Gastroesophageal sphincter (tissue), 4 donors: ENCODE data around the gene RPL19. TPM values are rescaled to one million over a fixed set of nuclear protein-coding genes. Genes with fewer than 3 reads are reported as not detected.

Experiments used
- ATAC-seq: fragments of 150-250 bp; one replicate; pipeline ENCODE4 v1.9.1; 2016; ENCODE audit warnings: mild to moderate bottlenecking, moderate library complexity
- H3K27ac ChIP-seq, 4 donors: fragments of 200-600 bp; sonication (generic) in 3 of 4; 1 replicate in 3 of 4; 2 replicates in 1 of 4; pipeline ENCODE4 v1.5.1; 2016 to 2019
- H3K27me3 ChIP-seq: fragments of 200-600 bp; sonication (generic); one replicate; pipeline ENCODE4 v1.5.1; 2019
- H3K36me3 ChIP-seq, 2 donors: fragments of 200-600 bp; sonication (generic); one replicate each; pipeline ENCODE4 v1.5.1; 2019; ENCODE audit warnings: control low read depth in 1 of 2
- H3K4me1 ChIP-seq, 3 donors: fragments of 200-600 bp; sonication (generic); 1 replicate in 2 of 3; 2 replicates in 1 of 3; pipeline ENCODE4 v1.5.1; 2016 to 2019; ENCODE audit warnings: control low read depth in 2 of 3
- H3K4me3 ChIP-seq, 2 donors: fragments of 200-600 bp; sonication (generic); one replicate each; pipeline ENCODE4 v1.5.1; 2019; ENCODE audit warnings: mild to moderate bottlenecking in 1 of 2, moderate library complexity in 1 of 2
- H3K9me3 ChIP-seq, 3 donors: fragments of 200-600 bp; sonication (generic); one replicate each; pipeline ENCODE4 v1.5.1; 2017 to 2019; ENCODE audit warnings: control low read depth in 2 of 3
- CTCF ChIP-seq, 4 experiments: fragments of 200-600 bp in 2 of 4; fragments of 450-650 bp in 2 of 4; sonication (generic) in 1 of 4; IDR thresholded peaks; one replicate each; pipeline ENCODE4 v1.5.1; 2017 to 2019; ENCODE audit warnings: antibody characterized with exemption in 4 of 4, mild to moderate bottlenecking in 2 of 4, moderate library complexity in 2 of 4
- EP300 ChIP-seq: sonication (generic); formaldehyde crosslinking; IDR thresholded peaks from one replicate; pipeline ENCODE4 v1.6.1; 2017; ENCODE audit warnings: antibody characterized with exemption, mild to moderate bottlenecking
- POLR2A ChIP-seq, 2 donors: fragments of 450-650 bp; IDR thresholded peaks; one replicate each; pipeline ENCODE4 v1.6.1; 2017; ENCODE audit warnings: antibody characterized with exemption in 2 of 2, mild to moderate bottlenecking in 2 of 2, moderate library complexity in 1 of 2
- POLR2AphosphoS5 ChIP-seq: sonication (generic); formaldehyde crosslinking; IDR thresholded peaks from one replicate; pipeline ENCODE4 v1.6.1; 2017; ENCODE audit warnings: antibody characterized with exemption
- WGBS, 2 donors: methylation state at CpG; one replicate each; pipeline ENCODE4 v1.1.5; 2018; ENCODE audit warnings: low coverage in 1 of 2; 5-methylcytosine and 5-hydroxymethylcytosine counted together
- total RNA-seq, 4 donors: library from RNA; depleted of rRNA; stranded (reverse); fragments of >200 nt; gene quantifications; one replicate each; pipeline ENCODE4 v1.1.0, GENCODE V29; 2016

The RPL19 gene
- total RNA-seq, 4 donors from 2014 or later = 1,562 to 3,160 (median 2,477) TPM

GRCh38 chr17:39195568-39196160 lies 4.4 kb upstream of the RPL19 start:
- H3K4me1 ChIP-seq = peaks cover 0 to 62% (median 15%) of the 10 kb centered on the region in 3 donors
- TF ChIP-seq POLR2AphosphoS5 = no peak
- TF ChIP-seq EP300 = no peak
- peaks cover 0 to 38% of the 10 kb centered on the region in 2 donors for H3K36me3 ChIP-seq
- no peak for ATAC-seq
- WGBS, 2 donors = 50 to 54% methylated on average over 2 to 6 of the region's 8 CpGs
- peak overlapping the region in 1 of 2 donors; percentile 70 for H3K4me3 ChIP-seq
- H3K27ac ChIP-seq = peak overlapping the region in 3 of 4 donors; percentile 64 to 95 (median 89)
- no peaks in the 10 kb centered on the region for H3K27me3 ChIP-seq
- H3K9me3 ChIP-seq = no peaks in the 10 kb centered on the region

- ATAC-seq = no peak
- Histone ChIP-seq H3K4me1 (peaks cover 4 to 69% (median 22%) of the 10 kb centered on the region in 3 donors), H3K27me3 (no peaks in the 10 kb centered on the region), H3K36me3 (peaks cover 0 to 35% of the 10 kb centered on the region in 2 donors), H3K27ac (peak overlapping the region in 3 of 4 donors; percentile 89 to 95 (median 95)), H3K9me3 (no peaks in the 10 kb centered on the region), H3K4me3 (peak overlapping the region; percentile 69 to 70)
- 86% methylated on average over 1 of the region's 8 CpGs; no CpG with 5 or more reads in 1 of the 2 donors for WGBS, 2 donors
- TF ChIP-seq POLR2AphosphoS5 (no peak), CTCF (IDR thresholded peaks at IDR 0.05) (no peak), POLR2A (IDR thresholded peaks at IDR 0.05) (no peak), EP300 (no peak)
Measured at GRCh38 chr17:39196241-39196807, 3.8 kb upstream of the RPL19 start.

GRCh38 chr17:39196808-39197291 lies 3.2 kb upstream of the RPL19 start:
- 0% methylated on average over 1 of the region's 30 CpGs; no CpG with 5 or more reads in 1 of the 2 donors for WGBS, 2 donors
- Histone ChIP-seq H3K27ac (peak overlapping the region; percentile 49 to 95 (median 92)), H3K36me3 (peaks cover 0 to 35% of the 10 kb centered on the region in 2 donors), H3K27me3 (no peaks in the 10 kb centered on the region), H3K4me1 (peaks cover 7 to 74% (median 27%) of the 10 kb centered on the region in 3 donors), H3K9me3 (no peaks in the 10 kb centered on the region), H3K4me3 (peak overlapping the region; percentile 69 to 70)
- TF ChIP-seq CTCF (IDR thresholded peaks at IDR 0.05) (no peak), POLR2A (IDR thresholded peaks at IDR 0.05) (no peak), EP300 (no peak), POLR2AphosphoS5 (no peak)
- no peak for ATAC-seq

GRCh38 chr17:39197380-39198185 lies 2.5 kb upstream of the RPL19 start, which contains the start of gene CACNB1:
Gene CACNB1 (minus strand): TSS chr17:39197669. CDS start chr17:39197495, 174 bp downstream.
- Histone ChIP-seq H3K27ac (peak within 1 kb of the TSS; percentile 49 to 95 (median 92)), H3K9me3 (no peaks in the 10 kb centered on the region), H3K4me1 (peaks cover 7 to 81% (median 29%) of the 10 kb centered on the region in 3 donors), H3K36me3 (peaks cover 0 to 35% of the 10 kb centered on the region in 2 donors), H3K4me3 (peak within 1 kb of the TSS; percentile 69 to 70), H3K27me3 (no peaks in the 10 kb centered on the region)
- WGBS, 2 donors = 0% methylated on average over 16 of the region's 55 CpGs; no CpG with 5 or more reads in 1 of the 2 donors
- no peak for TF ChIP-seq EP300
- TF ChIP-seq POLR2A (IDR thresholded peaks at IDR 0.05) = peak; percentile 29 to 40
- no peak for TF ChIP-seq CTCF (IDR thresholded peaks at IDR 0.05)
- peak; percentile 48 for TF ChIP-seq POLR2AphosphoS5
- peak; percentile 74 for ATAC-seq

GRCh38 chr17:39198186-39198566 lies 1.9 kb upstream of the RPL19 start:
- Histone ChIP-seq H3K4me3 (peak overlapping the region in 1 of 2 donors; percentile 70), H3K27me3 (no peaks in the 10 kb centered on the region), H3K4me1 (peaks cover 7 to 86% (median 29%) of the 10 kb centered on the region in 3 donors), H3K36me3 (peaks cover 0 to 35% of the 10 kb centered on the region in 2 donors), H3K9me3 (no peaks in the 10 kb centered on the region), H3K27ac (peak overlapping the region; percentile 49 to 95 (median 92))
- 57% methylated on average over 4 of the region's 4 CpGs; no CpG with 5 or more reads in 1 of the 2 donors for WGBS, 2 donors
- TF ChIP-seq EP300 (no peak), POLR2A (IDR thresholded peaks at IDR 0.05) (no peak), POLR2AphosphoS5 (no peak), CTCF (IDR thresholded peaks at IDR 0.05) (no peak)
- ATAC-seq = no peak
